Right kidney (tissue), 1 donor: ENCODE results near the gene ATF6B.
"Not testable (repeated sequence)": the region's sequence is repeated elsewhere in the genome, so short reads cannot be mapped to it uniquely, and the experiment has no call there.

Experiments
- DNase-seq: peaks from one replicate; pipeline ENCODE4 v3.0.0-alpha.2; 2016

ATF6B gene

GRCh38 chr6:32083812-32084768, 44.0 kb downstream of the ATF6B start:
- no peak for DNase-seq

GRCh38 chr6:32082935-32083334, 45.1 kb downstream of the ATF6B start:
- DNase-seq: no peak

GRCh38 chr6:32082478-32082877, 45.6 kb downstream of the ATF6B start:
- no peak for DNase-seq

- DNase-seq: no peak
These were observed 46.7 kb downstream of the ATF6B start for GRCh38 chr6:32081168-32081990.

GRCh38 chr6:32079566-32080290, 48.3 kb downstream of the ATF6B start:
- DNase-seq: no peak

GRCh38 chr6:32076321-32076809, 51.7 kb downstream of the ATF6B start:
- DNase-seq: no peak

- DNase-seq: no peak
These were observed 52.3 kb downstream of the ATF6B start for GRCh38 chr6:32075781-32076180.

- no peak for DNase-seq
These were observed 53.0 kb downstream of the ATF6B start for GRCh38 chr6:32074996-32075532.

- no peak for DNase-seq
These were observed 54.4 kb downstream of the ATF6B start for GRCh38 chr6:32073613-32074012.

GRCh38 chr6:32073101-32073500, 54.9 kb downstream of the ATF6B start:
- DNase-seq: no peak

- no peak for DNase-seq
These were observed 57.1 kb downstream of the ATF6B start for GRCh38 chr6:32070814-32071543.

- no peak for DNase-seq
These were observed 58.0 kb downstream of the ATF6B start for GRCh38 chr6:32069878-32070515.

GRCh38 chr6:32069460-32069859, 58.6 kb downstream of the ATF6B start:
- no peak for DNase-seq

GRCh38 chr6:32068867-32069266, 59.2 kb downstream of the ATF6B start:
- no peak for DNase-seq

GRCh38 chr6:32068315-32068714, 59.7 kb downstream of the ATF6B start:
- not testable (repeated sequence) for DNase-seq

GRCh38 chr6:32067521-32067920, 60.5 kb downstream of the ATF6B start:
- DNase-seq: not testable (repeated sequence)
